Activated CD8-positive, alpha-beta memory T cell treated with anti-CD3 and anti-CD28 coated beads for 4 hours (primary cell): ENCODE data around the gene CCL15.
"Not testable (repeated sequence)": the region's sequence is repeated elsewhere in the genome, so short reads cannot be mapped to it uniquely, and the experiment has no call there.

Source experiments
- DNase-seq, 2 donors: peaks; one replicate each; pipeline ENCODE4 v3.0.0-alpha.2; 2020; ENCODE audit warnings: low read depth in 2 of 2

CCL15 gene, protein sequence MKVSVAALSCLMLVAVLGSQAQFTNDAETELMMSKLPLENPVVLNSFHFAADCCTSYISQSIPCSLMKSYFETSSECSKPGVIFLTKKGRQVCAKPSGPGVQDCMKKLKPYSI

DNA sequence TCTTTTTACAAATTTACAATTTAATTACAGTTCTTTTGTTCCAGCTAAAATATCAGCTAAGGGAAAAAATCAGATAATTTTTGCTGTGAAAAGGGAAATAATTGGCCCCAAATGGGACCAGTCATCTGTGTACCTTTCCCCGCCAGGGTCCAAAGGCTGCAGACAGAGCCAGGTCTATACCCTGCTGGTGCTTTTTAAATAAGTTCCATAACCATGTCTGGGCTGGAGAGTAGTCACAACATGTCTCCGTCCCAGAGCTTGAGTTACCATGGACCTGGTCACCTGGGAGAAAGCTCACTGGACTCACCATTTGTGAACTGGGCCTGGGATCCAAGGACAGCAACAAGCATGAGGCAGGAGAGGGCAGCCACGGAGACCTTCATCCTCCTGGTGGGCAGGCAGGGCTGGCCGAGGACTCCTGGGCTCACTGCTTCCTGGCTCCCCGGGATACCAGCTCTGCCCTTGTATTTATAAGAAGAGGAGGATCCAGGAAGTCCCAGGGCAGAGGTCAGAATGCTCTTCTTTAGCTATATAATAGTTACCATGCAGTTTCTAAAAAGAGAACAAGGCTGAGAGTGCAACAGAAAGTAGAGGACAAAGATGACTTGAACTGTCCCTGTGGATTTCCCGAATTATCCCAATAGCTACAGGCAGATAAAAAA is at the start of gene CCL15:
CCL15 (minus strand) TSS at position 444 of the 662 bp plus-strand sequence; CDS start at position 383, 61 bp downstream.
- DNase-seq: no peak

DNA sequence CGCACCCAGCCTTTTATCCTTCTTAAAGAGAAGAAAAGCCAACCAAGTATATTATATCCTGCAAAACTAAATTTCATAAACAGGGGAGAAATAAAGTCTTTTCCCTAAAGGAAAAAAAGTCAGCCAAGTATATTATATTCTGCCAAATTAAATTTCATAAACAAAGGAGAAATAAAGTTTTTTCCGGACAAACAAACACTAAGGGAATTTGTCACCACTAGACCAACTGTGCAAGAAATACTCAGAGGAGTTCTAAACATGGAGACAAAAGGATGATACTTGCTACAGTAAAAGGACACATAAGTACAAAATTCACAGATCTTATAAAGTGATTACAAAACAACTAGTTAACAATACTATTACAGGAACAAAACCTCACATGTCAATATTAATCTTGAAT is 48.3 kb upstream of the CCL15 start:
- no peak for DNase-seq

DNA sequence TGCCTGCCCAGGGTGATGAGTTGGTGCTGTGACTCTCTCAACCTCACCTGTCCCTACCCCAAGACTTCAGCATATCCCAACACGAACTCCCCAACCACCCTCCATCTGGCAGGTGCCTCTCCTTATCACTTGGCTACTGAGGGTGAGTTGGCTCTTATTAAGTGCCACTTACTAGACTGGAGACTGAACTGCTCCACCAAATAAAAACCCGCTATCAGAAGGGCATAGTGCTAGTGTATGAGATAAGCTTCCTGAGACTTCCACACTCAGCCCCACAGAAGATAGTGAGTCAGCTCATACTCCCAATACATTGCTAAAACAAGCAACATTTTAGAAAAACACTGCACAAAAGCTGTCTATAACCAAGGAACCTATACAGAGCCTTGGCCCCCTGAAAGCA is 46.7 kb upstream of the CCL15 start:
- DNase-seq: no peak

DNA sequence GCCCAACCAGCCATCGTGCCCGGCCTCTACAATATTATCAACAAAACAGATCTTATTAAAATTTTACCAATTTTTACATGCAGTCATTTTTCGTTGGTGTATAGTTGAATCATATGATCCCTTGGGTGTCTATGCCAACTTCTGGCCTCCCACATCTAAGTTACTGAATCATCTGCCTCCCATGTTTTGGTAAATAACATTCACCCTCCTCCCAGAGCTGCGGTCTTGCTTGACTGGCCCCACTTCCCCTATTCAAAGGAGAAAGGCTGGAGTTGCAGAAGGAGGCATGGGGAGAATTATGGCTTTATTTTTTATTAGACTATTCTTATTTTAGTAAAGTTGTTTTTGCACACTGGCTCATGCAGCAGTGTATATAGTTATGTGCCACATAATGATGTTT is 34.9 kb upstream of the CCL15 start:
- no peak for DNase-seq

DNA sequence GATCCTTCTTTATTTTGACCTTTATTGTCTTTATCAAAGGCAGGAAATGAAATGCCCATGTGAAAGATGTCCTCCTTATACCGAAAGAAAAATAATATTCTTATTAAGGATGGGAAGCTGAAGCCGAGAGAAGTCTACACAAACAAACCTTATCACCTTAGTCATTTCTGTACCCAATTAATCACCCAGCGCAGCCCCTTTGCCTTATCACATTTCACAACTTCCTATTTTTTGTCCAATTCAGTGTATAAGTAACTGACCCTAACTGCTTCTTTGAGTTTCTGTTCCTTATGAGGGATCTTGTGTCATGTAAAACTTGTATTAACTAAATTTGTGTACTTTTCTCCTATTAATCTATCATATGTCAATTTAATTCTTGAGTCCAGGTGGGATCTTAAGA is 32.8 kb upstream of the CCL15 start:
- no peak for DNase-seq

DNA sequence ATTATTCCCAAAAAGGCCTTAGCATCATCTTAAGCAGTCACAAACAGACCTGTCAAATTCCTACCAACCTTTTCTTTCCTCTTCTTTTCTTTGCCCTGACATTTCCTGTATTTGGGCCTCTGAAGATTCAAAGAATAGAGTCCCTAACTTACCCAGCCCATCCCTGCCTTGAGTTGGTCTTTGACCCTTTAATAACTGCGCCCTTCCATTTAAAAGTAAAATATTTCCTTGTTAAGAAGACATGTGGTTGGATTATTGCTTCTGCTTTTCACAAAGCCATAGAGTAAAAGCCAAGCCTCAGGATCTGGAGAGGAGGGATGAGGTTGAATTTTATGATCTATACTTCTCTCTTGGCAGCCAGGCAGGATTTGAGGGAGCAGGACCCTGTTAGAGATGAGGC is 29.6 kb upstream of the CCL15 start:
- no peak for DNase-seq

DNA sequence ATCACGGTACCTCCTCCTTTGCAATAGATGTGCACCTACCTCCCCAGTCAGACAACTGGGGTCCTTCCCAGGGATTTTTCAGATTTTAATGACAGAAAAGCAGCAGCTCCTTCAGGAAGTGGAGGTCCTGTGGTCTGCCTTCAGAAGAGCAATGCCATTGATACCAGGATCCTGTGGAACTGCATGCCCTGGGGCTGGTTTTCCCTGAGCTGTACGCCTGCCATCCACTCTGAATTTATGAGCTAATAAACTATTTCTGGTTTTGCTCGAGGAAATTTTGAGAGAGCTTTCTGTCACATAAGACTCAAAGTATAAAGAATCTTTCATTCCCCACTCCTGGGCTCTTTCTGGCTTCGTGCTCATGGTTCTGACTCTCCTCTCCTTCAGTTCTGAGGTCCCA is 26.4 kb upstream of the CCL15 start:
- DNase-seq: no peak

DNA sequence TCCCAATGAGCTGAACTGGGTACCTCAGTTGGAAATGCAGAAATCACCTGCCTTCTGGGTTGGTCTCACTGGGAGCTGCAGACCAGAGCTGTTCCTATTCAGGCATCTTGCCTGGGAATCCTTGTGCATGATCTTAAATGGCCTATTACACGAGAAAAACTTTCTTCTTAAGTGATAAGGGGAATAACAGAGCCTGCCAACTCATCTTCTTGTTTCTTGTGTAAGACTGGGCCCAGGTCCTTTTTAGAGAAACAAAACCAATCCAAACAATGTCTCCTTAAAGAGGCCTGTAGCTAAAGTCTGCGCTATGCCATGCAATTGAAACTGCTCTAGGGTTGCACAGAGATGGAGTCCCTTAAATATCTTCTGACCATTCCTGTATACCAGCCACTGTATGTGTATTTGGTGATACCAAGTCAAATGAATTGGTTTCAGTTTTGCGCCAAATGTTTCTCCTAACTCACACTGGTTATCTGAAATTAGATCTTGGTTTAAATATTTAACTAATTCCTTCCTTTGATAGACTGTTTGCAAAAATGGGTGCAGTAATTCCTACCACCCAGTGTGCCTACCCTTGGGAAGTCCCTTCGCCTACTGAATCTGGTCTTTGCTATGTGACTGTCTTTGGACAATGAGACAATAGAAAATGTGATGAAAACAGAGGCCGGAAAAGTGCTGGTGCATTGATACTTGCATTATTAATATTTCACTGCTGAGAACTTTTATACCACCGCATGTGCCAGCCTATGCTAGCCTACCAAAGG is 22.9 kb upstream of the CCL15 start:
- no peak for DNase-seq

DNA sequence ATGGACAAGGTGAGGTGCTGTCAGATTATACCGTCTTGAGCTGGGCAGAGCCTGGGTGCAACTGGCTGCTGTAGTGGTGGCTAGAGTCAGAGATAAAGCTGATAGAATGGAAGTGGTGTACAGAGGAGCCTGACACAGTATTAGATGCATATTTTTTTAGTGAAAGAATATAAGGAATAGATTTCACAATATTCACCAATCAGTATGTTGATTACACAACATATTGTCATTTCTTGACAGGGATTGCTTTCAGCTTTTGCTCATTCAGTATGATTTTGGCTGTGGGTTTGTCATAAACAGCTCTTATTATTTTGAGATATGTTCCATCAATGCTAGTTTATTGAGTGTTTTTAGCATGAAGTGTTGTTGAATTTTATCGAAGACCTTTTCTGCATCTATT is 18.1 kb upstream of the CCL15 start:
- DNase-seq: no peak

DNA sequence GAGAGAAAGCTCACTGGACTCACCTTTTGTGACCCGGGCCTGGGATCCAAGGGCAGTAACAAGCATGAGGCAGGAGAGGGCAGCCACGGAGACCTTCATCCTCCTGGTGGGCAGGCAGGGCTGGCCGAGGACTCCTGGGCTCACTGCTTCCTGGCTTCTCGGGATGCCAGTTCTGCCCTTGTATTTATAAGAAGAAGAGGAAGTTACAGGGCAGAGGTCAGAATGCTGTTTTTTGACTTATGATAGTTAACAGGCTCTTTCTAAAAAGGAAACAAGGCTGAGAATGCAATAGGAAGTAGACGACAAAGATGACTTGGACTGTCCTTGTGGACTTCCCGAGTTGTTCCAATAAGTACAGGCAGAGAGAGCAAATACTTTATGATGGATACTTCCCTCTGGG is 16.4 kb upstream of the CCL15 start, which contains the start of gene CCL23:
CCL23 (minus strand) TSS at position 174 of the 400 bp plus-strand sequence; CDS start at position 99, 75 bp downstream.
- DNase-seq: no peak

DNA sequence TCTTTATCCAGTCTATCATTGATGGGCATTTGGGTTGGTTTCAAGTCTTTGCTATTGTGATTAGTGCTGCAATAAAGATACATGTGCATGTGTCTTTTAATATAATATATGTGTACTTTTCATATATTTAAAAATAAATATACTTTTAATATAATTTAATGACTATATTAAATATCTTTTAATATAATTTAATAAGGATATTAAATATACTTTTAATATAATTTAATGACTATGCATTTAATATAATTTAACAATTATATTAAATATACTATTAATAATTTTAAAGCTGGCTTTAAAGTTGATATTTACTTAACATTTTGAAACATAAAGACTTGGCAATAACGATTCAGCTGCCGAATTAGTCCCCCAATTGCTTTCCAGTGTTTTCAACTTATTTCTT is 15.2 kb upstream of the CCL15 start:
- DNase-seq: no peak

DNA sequence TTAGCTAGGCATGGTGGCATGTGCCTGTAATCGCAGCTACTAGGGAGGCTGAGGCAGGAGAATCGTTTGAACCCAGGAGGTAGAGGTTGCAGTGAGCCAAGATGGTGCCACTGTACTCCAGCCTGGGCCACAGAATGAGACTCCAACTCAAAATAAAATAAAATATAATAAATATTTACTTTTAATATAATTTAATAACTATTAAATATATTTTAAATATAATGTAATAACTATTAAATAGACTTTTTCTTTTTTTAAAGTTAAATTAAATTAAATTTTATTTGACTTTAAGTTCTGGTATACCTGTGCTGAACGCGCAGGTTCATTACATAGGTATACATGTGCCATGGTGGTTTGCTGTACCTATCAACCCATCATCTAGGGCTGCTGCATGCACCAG is 14.5 kb upstream of the CCL15 start:
- not testable (repeated sequence) for DNase-seq

DNA sequence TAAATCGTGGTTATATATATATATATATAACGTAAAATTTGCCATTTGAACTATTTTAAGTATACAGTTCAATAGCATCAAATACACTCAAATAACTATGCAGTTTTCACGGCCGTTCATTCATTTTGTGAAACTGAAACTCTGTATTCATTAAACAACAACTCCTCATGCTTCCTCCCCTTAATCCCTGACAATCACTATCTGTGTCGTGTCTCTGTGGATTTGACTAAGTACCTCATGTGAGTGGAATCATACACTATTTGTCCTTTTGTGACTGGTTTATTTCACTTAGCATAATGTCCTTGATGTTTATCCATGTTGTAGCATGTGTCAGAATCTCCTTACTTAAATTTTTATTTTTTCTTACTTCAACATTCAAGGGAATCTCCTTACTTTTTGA is 13.6 kb upstream of the CCL15 start:
- DNase-seq: no peak

DNA sequence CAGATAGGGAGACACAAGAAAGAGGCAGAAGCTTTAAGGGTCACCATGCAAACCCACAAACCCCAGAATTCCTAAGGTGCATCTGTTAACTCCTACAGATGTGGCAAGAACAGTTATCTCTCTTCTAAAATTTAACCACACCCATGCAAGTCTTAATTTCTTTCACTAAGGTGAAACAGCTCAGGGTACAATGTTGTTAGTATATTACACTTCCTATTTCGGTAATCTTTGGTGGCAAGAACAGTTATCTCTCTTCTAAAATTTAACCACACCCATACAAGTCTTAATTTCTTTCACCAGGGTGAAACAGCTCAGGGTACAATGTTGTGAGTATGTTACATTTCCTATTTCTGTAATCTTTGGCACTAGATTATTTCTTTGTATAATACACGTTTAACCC is 9.8 kb upstream of the CCL15 start:
- no peak for DNase-seq

DNA sequence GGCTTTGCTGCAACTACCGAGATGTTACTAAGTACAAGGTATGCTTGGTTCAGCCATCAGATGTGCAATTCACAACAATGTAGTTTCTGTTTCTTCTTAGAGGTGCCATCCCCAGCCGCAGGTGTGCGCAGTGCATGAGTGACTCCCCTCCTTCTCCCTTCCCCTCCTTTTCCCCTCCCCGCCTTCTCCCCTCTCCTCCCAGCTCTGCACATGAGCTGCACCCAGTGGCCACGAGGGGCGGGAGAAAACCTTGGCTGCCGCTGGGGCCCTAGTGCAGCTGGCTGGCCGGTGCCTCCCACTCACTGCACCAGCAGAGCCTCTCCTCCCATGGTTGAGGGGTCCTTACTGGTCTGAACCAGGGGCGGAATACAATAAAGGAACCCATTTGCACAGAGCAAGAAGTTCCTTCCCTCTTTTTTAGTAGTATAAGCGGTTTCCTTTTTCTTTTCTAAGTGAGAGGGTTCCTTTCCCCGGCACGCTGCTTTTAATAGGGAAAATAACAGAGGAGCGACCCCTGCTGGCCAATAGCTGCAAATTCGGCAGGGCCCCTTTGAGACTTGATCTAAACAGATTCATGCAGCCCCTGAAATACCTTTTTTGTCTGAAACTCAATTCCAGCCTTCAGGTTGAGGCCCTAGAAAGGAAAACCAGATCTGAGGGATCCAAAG is 7.8 kb upstream of the CCL15 start:
- no peak for DNase-seq

DNA sequence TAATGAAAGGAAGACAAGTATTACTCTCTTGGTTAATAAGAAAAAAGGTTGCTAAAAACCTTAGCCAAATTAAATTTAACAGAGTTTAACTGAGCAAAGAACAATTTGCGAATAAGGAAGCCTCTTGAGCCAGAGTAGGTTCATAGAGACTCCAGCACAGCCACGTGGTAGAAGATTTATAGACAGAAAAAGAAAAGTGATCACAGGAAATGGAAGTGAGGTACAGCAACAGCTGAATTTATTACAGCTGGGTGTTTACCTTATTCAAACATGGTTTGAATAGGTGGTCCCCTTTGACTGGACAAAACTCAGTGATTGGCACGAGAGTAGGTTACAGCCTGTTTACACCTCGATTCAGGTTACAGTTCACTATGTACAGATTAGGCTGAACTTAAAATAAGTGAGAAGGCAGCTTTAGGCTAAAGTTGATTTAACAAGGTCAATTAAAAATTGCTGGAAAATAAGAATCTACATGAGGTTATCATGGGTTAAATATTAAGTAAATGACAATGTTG is 3.3 kb upstream of the CCL15 start:
- DNase-seq: no peak

DNA sequence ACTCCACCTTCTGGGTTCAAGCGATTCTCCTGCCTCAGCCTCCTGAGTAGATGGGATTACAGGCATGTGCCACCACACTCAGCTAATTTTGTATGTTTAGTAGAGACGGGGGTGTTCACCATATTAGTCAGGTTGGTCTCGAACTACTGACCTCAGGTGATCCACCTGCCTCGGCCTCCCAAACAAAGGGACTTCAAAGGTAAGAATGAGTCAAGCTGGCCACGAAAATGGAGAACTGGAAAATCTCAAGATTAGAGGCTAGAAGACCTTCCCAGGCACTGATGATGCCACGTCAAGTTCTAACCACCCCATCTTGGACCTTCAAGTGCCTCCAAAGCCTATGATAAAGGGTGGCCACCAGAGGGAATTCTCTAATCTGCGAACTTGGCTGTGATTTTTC is 1.3 kb upstream of the CCL15 start:
- no peak for DNase-seq

DNA sequence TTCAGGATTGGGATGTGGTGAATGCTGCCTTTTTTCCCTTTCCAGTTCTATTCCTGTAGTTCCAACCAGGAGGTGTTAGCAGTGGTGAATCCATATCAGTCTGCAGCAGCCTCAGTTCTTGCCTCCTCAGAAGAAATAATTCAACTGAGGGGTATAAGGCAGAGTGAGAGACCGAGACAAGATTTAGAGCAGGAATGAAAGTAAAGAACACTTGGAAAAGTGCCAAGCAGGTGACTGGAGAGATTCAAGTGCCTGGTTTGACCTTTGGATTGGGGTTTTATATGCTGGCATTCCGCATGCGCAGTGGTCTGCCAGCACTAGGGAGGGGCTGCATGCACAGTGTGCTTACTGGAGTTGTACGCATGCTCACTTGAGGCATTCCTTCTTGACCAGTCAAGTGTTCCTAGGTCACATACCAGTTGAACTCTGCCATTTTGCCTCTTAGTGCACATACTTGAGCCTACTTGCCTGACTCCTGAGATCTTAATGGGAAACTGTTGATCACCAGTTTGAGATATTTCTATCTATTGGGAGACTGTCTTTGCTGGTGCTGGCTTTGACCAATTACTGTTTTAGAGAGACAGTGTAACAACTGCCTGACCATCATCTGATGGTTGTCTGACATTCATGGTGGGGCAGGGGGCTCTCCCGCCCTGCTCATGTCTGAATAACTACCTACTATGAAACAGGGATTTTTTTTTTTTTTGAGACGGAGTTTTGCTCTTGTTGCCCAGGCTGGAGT is 680 bp upstream of the CCL15 start:
- no peak for DNase-seq

DNA sequence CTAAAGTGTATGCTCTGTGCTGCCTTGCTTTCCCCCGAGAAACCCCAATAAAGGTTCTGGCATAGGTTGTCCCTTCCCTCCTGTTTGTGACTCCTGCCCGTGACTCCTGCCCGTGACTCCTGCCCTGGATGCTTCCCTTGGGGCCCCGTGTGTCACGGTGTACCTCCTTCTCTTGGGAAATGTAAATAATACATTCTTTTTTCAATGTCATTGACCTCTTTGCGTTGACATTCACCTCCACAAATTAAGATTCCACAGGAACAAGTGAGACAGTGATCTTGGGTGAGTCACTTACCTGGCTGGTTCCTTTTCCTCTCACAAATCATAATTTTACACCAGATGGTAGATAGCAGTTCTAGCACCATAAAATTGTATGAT is 632 bp downstream of the CCL15 start:
- DNase-seq: no peak

DNA sequence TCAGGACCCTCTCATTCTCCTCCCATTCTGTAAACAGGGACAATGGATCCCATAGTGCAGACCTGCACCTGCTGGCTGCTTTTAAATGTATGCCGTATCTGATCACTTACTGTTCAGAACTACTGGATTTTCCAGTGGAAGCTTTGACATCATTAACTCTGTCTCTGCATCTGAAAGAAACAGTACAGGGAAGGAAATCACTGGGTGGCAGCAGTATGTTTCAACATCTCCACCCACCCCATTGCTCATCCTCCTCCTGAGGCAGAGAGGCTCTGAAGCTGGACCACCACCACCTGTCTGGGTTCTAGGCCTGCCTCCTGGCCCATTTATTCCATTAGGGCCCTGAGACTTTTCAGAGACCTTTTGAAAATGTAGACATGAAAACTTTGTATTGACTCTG is 2.6 kb downstream of the CCL15 start:
- no peak for DNase-seq

DNA sequence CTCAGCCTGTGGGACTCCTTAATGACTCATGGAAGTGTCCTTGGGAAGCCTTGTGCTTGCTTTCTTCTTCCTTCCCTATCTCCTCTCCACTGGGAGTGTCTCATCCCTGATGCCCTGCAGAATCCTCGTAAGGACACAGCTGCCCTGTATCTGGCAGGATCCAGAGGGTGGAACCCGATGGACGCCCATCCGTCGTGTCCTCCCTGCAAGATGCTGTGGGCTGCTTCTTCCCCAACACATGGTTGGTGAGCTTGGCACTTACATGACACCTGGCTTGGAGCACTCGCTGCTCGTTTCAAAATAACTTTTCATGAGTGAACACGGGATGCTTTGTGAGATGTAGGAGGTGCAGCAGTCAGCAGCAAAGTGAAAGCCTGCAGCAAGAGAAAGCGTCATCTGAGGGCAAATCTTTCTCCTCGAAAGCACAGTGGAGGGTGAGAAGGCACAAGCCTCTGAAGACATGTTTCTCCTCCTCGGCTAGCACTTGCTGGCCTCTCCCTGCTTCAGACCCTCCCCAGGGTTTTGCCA is 3.3 kb downstream of the CCL15 start:
- DNase-seq: no peak

DNA sequence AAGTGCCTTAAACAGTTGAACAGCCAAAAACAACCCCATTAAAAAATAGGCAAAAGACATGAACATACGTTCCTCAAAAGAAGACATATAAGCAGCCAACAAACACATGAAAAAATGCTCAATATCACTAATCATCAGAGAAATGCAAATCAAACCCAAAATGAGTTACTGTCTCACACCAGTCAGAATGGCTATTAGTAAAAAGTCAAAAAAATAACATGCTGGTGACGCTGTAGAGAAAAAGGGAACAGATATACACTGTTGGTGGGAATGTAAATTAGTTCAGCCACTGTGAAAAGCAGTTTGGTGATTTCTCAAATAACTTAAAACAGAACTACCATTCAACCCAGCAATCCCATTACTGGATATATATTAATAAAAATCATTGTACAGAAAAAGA is 6.0 kb downstream of the CCL15 start:
- not testable (repeated sequence) for DNase-seq
